Small intestine (tissue), 7 donors: ENCODE measurements around the gene IGFL2. TPM values are rescaled to one million over a fixed set of nuclear protein-coding genes. Genes with fewer than 3 reads are reported as not detected.

Experiments used
- DNase-seq, 2 donors: peaks; one replicate each; pipeline versions ENCODE4 v3.0.0 to v3.0.0-alpha.2; 2013
- FAIRE-seq: peaks from 2 replicates; lab custom pipeline; 2012; peaks lifted over from hg19 to GRCh38; lab: Jason Lieb, UNC
- H3K27ac ChIP-seq, 3 donors: one replicate each; pipeline ENCODE4 v1.5.1; 2013; ENCODE audit warnings: low read length in 2 of 3, mild to moderate bottlenecking in 2 of 3, control low read depth in 1 of 3, inconsistent platforms in 1 of 3, low read depth in 1 of 3, moderate library complexity in 1 of 3
- H3K27me3 ChIP-seq, 3 donors: one replicate each; pipeline ENCODE4 v1.6.1; 2013; ENCODE audit warnings: low read length in 3 of 3, inconsistent platforms in 1 of 3; ENCODE audit not compliant: control insufficient read depth in 3 of 3, insufficient read depth in 3 of 3
- H3K36me3 ChIP-seq, 3 donors: one replicate each; pipeline ENCODE4 v1.6.1; 2013; ENCODE audit warnings: low read length in 3 of 3, inconsistent platforms in 1 of 3, low read depth in 1 of 3, mild to moderate bottlenecking in 1 of 3, moderate library complexity in 1 of 3; ENCODE audit not compliant: control insufficient read depth in 3 of 3, insufficient read depth in 2 of 3
- H3K4me1 ChIP-seq, 3 donors: one replicate each; pipeline ENCODE4 v1.6.1; 2013; ENCODE audit warnings: low read length in 2 of 3, inconsistent platforms in 1 of 3, low read depth in 1 of 3, mild to moderate bottlenecking in 1 of 3, moderate library complexity in 1 of 3; ENCODE audit not compliant: control insufficient read depth in 3 of 3, insufficient read depth in 2 of 3
- H3K4me3 ChIP-seq, 3 donors: one replicate each; pipeline ENCODE4 v1.5.1; 2013; ENCODE audit warnings: low read length in 3 of 3, control low read depth in 1 of 3, inconsistent platforms in 1 of 3, low read depth in 1 of 3, mild to moderate bottlenecking in 1 of 3, moderate library complexity in 1 of 3
- H3K9me3 ChIP-seq, 2 donors: one replicate each; pipeline ENCODE4 v1.6.1; 2013; ENCODE audit warnings: low read depth in 1 of 2, low read length in 1 of 2; ENCODE audit not compliant: control insufficient read depth in 2 of 2, insufficient read depth in 1 of 2
- WGBS, 3 donors: extraction: QIAGEN DNeasy Blood & Tissue Kit; methylation state at CpG; one replicate each; pipeline ENCODE4 v1.1.7; 2013; 5-methylcytosine and 5-hydroxymethylcytosine counted together
- polyA plus RNA-seq, 4 donors: library from polyadenylated mRNA; stranded (reverse) in 3 of 4; unstranded in 1 of 4; fragments of 200-250 nt in 3 of 4; fragments of 120-200 nt in 1 of 4; gene quantifications; one replicate each; pipeline versions ENCODE4 v1.2.1 to v1.2.3, GENCODE V29; 2013
- donor health status: healthy with polysubstance abuse.
- donor health status: control.
- donor health status: control.
- donor health status: Bipolar disorder and iron deficiency.
- donor health status: healthy.

Gene IGFL2
- polyA plus RNA-seq, 4 donors = 0.16 to 2.0 TPM; not detected in 2

GRCh38 chr19:46132508-46133100, 15.4 kb upstream of the IGFL2 start:
- no peak for DNase-seq
- no peaks in the 10 kb centered on the region for H3K36me3 ChIP-seq
- H3K4me3 ChIP-seq = no peak overlapping the region
- no peaks in the 10 kb centered on the region for H3K9me3 ChIP-seq
- 68 to 77% (median 68%) methylated on average over 4 of the region's 4 CpGs for WGBS, 3 donors
- peaks cover 0 to 3% (median 0%) of the 10 kb centered on the region in 3 donors for H3K27me3 ChIP-seq
- H3K4me1 ChIP-seq = no peaks in the 10 kb centered on the region
- no peak for FAIRE-seq
- H3K27ac ChIP-seq = peak overlapping the region in 2 of 3 donors; percentile 20 to 38

- WGBS, 3 donors = 55 to 65% (median 61%) methylated on average over 6 of the region's 6 CpGs
- no peak for FAIRE-seq
- Histone ChIP-seq H3K27ac (peak overlapping the region in 2 of 3 donors; percentile 20 to 38), H3K9me3 (no peaks in the 10 kb centered on the region), H3K4me3 (no peak overlapping the region), H3K36me3 (no peaks in the 10 kb centered on the region), H3K4me1 (no peaks in the 10 kb centered on the region), H3K27me3 (peaks cover 0 to 3% (median 0%) of the 10 kb centered on the region in 3 donors)
- peak; percentile 18 to 22 for DNase-seq
Observed at GRCh38 chr19:46133101-46133627, 14.9 kb upstream of the IGFL2 start.

GRCh38 chr19:46133777-46134241, 14.2 kb upstream of the IGFL2 start:
- Histone ChIP-seq H3K9me3 (no peaks in the 10 kb centered on the region), H3K36me3 (no peaks in the 10 kb centered on the region), H3K27ac (peak overlapping the region in 2 of 3 donors; percentile 18 to 33), H3K4me1 (no peaks in the 10 kb centered on the region), H3K27me3 (peaks cover 0 to under 1% (median 0%) of the 10 kb centered on the region in 3 donors), H3K4me3 (no peak overlapping the region)
- no peak for DNase-seq
- WGBS, 3 donors = 78 to 95% (median 81%) methylated on average over 1 of the region's 1 CpG
- FAIRE-seq = no peak

- no peaks in the 10 kb centered on the region for H3K27me3 ChIP-seq
- no peaks in the 10 kb centered on the region for H3K36me3 ChIP-seq
- H3K4me1 ChIP-seq = no peaks in the 10 kb centered on the region
- no peaks in the 10 kb centered on the region for H3K9me3 ChIP-seq
- no peak overlapping the region for H3K27ac ChIP-seq
- no peak overlapping the region for H3K4me3 ChIP-seq
- DNase-seq (no peak), FAIRE-seq (no peak)
Observed at GRCh38 chr19:46134527-46134926, 13.5 kb upstream of the IGFL2 start.

- H3K27ac ChIP-seq = no peak overlapping the region
- no peaks in the 10 kb centered on the region for H3K9me3 ChIP-seq
- no peak overlapping the region for H3K4me3 ChIP-seq
- no peaks in the 10 kb centered on the region for H3K36me3 ChIP-seq
- FAIRE-seq (no peak), DNase-seq (no peak)
- H3K27me3 ChIP-seq = no peaks in the 10 kb centered on the region
- peaks cover 0 to 2% (median 0%) of the 10 kb centered on the region in 3 donors for H3K4me1 ChIP-seq
- 67 to 81% (median 67%) methylated on average over 4 of the region's 4 CpGs for WGBS, 3 donors
Observed at GRCh38 chr19:46137915-46138473, 10.0 kb upstream of the IGFL2 start.

GRCh38 chr19:46141421-46141820, 6.6 kb upstream of the IGFL2 start:
- Histone ChIP-seq H3K27me3 (no peaks in the 10 kb centered on the region), H3K36me3 (no peaks in the 10 kb centered on the region), H3K4me3 (no peak overlapping the region), H3K9me3 (no peaks in the 10 kb centered on the region), H3K4me1 (peaks cover 0 to 2% (median 0%) of the 10 kb centered on the region in 3 donors), H3K27ac (no peak overlapping the region)
- WGBS, 3 donors = 45 to 78% (median 52%) methylated on average over 1 of the region's 1 CpG
- FAIRE-seq (no peak), DNase-seq (no peak)

GRCh38 chr19:46142294-46142693, 5.7 kb upstream of the IGFL2 start:
- WGBS, 3 donors = 56 to 66% (median 60%) methylated on average over 4 of the region's 4 CpGs
- DNase-seq (no peak), FAIRE-seq (no peak)
- Histone ChIP-seq H3K4me1 (peaks cover 0 to 3% (median 0%) of the 10 kb centered on the region in 3 donors), H3K36me3 (no peaks in the 10 kb centered on the region), H3K9me3 (no peaks in the 10 kb centered on the region), H3K4me3 (no peak overlapping the region), H3K27me3 (no peaks in the 10 kb centered on the region), H3K27ac (no peak overlapping the region)

- DNase-seq (peak; percentile 14 to 23), FAIRE-seq (no peak)
- H3K27ac ChIP-seq = no peak overlapping the region
- no peak overlapping the region for H3K4me3 ChIP-seq
- H3K36me3 ChIP-seq = no peaks in the 10 kb centered on the region
- WGBS, 3 donors = 13 to 35% (median 20%) methylated on average over 3 of the region's 3 CpGs
- H3K27me3 ChIP-seq = peaks cover 0 to 3% (median 0%) of the 10 kb centered on the region in 3 donors
- H3K4me1 ChIP-seq = peaks cover 0 to 6% (median 0%) of the 10 kb centered on the region in 3 donors
- no peaks in the 10 kb centered on the region for H3K9me3 ChIP-seq
Observed at GRCh38 chr19:46144756-46145155, 3.3 kb upstream of the IGFL2 start.
